ENCODE data around the gene ASTL. TPM values are rescaled to one million over a fixed set of nuclear protein-coding genes. Genes with fewer than 3 reads are reported as not detected.

Gene ASTL
- total RNA-seq, 1 experiment from 2014 or later, result 0.18 TPM

DNA sequence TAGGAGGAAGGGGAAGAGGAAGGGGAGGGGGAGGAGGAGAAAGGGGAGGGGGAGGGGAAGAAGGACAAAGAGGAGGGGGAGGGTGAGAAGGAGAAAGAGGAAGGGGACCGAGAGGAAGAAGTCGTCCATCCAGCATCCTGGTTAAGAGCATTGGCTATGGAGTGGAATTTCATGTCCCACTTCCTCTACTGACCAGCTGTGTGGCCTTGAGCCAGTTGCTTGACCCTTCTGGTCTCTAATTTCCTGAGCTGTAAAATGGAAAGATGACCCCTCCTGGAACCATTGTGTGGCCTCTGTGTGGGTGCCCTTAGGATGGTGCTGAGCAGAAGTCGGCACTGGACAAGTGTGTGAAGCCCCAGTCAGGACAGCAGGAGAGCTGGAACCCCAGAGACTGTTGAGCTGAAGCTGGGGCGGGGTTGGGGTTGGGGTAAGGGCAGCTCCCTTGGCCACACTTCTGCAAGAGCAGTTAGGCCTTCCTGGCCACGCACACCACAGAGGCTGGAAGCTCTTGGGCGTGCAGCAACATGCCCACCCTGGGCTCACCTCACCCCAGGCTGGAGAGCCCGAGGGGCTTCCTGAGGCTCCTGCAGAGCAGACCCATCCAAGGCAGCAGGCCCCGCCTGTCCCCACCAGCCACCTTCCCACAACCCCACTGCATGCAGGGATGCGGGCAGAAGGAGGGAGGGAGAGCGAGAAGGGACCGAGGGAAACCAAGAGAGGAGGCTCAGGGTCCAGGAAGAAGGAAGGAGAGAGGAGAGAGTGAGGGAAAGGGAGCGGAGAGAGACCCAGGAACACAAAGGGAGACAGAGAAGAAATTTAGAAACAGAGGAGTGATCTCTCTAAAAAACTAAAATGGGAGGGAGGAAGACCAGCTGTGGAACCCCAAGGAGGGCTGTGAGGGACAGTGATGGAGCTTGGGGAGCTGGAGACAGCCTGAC, 38.2 kb downstream of the ASTL start:
- in situ Hi-C loops (cut with HindIII; ENCODE audit: low pct_unique_long_range_greater_than_20kb, low sequenced_read_pairs), result no loop called here
- Histone ChIP-seq H3K4me1 (ENCODE audit: control insufficient read depth, insufficient read depth, low read length) (no peaks in the 10 kb centered on the region; the same call in 1 of the 2 replicates), H3K9me3 (ENCODE audit: control insufficient read depth, insufficient read depth, low read depth, low read length) (no peaks in the 10 kb centered on the region), H3K27ac (ENCODE audit: low read length) (no peak overlapping the region), H3K27me3 (ENCODE audit: control insufficient read depth, insufficient read depth, low read length) (no peaks in the 10 kb centered on the region), H3K36me3 (ENCODE audit: control insufficient read depth, insufficient read depth, low read length) (no peaks in the 10 kb centered on the region), H3K4me3 (ENCODE audit: low read depth in 2 of 2, low read length in 2 of 2) (no peak overlapping the region)
- ATAC-seq (no peak), DNase-seq (ENCODE audit: low read depth, low spot score) (no peak)
- intact Hi-C loops (cut with micrococcal nuclease; ENCODE audit: unreplicated experiment), result no loop called here
- TF ChIP-seq POLR2AphosphoS5 (IDR thresholded peaks at IDR 0.05; ENCODE audit: low read depth, low read length) (no peak), SIN3A (IDR thresholded peaks at IDR 0.05; ENCODE audit: borderline replicate concordance, insufficient read depth, low read depth, low read length) (no peak), TCF7L2 (IDR thresholded peaks at IDR 0.05; ENCODE audit: low read depth, low read length) (no peak)
- TF ChIP-seq, protein P1, sequence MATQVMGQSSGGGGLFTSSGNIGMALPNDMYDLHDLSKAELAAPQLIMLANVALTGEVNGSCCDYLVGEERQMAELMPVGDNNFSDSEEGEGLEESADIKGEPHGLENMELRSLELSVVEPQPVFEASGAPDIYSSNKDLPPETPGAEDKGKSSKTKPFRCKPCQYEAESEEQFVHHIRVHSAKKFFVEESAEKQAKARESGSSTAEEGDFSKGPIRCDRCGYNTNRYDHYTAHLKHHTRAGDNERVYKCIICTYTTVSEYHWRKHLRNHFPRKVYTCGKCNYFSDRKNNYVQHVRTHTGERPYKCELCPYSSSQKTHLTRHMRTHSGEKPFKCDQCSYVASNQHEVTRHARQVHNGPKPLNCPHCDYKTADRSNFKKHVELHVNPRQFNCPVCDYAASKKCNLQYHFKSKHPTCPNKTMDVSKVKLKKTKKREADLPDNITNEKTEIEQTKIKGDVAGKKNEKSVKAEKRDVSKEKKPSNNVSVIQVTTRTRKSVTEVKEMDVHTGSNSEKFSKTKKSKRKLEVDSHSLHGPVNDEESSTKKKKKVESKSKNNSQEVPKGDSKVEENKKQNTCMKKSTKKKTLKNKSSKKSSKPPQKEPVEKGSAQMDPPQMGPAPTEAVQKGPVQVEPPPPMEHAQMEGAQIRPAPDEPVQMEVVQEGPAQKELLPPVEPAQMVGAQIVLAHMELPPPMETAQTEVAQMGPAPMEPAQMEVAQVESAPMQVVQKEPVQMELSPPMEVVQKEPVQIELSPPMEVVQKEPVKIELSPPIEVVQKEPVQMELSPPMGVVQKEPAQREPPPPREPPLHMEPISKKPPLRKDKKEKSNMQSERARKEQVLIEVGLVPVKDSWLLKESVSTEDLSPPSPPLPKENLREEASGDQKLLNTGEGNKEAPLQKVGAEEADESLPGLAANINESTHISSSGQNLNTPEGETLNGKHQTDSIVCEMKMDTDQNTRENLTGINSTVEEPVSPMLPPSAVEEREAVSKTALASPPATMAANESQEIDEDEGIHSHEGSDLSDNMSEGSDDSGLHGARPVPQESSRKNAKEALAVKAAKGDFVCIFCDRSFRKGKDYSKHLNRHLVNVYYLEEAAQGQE (IDR thresholded peaks at IDR 0.05; ENCODE audit: insufficient read depth in 1 of 2, low read depth in 2 of 2, low read length in 1 of 2), result no peak
- TF ChIP-seq, protein P2, sequence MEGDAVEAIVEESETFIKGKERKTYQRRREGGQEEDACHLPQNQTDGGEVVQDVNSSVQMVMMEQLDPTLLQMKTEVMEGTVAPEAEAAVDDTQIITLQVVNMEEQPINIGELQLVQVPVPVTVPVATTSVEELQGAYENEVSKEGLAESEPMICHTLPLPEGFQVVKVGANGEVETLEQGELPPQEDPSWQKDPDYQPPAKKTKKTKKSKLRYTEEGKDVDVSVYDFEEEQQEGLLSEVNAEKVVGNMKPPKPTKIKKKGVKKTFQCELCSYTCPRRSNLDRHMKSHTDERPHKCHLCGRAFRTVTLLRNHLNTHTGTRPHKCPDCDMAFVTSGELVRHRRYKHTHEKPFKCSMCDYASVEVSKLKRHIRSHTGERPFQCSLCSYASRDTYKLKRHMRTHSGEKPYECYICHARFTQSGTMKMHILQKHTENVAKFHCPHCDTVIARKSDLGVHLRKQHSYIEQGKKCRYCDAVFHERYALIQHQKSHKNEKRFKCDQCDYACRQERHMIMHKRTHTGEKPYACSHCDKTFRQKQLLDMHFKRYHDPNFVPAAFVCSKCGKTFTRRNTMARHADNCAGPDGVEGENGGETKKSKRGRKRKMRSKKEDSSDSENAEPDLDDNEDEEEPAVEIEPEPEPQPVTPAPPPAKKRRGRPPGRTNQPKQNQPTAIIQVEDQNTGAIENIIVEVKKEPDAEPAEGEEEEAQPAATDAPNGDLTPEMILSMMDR (IDR thresholded peaks at IDR 0.05), result no peak
- CTCF ChIA-PET, result no interaction called here
- no TSS peak for BruUV-seq (replicated peaks)
- POLR2A ChIA-PET, result no interaction called here

DNA sequence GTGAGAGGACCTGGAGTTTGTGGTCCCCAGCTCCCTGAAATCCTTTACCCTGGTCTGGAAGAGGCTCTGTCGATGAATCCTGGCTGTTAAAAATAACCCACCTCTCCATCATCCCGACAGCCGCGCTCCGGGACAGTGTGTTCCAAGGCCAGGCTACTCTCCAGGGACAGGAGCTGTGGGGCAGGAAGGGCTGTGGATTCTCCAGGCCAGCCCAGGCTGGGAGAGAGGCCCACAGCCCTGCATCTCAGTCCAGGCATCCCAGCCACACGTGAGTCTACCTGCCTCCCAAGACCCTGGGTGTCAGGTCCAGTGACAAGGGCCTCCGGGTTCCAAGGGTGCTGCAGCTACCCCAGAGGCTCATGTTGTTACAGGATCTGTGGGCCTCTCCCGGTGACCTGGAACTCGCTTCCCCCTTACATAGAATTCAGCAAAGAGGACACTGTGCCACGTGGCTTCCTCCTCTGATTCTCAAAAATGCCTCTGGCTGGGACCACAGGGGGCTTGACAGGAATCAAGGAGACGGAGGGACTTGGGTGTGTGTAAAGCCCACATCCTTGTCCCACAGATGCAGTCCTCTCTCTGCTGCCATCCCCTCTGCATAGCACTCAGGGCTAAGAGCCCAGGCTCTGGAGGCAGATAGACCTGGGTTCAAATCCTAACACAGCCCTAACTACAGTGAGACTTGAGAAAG, 39.3 kb downstream of the ASTL start:
- TF ChIP-seq TCF7L2 (IDR thresholded peaks at IDR 0.05; ENCODE audit: low read depth, low read length) (no peak), SIN3A (IDR thresholded peaks at IDR 0.05; ENCODE audit: borderline replicate concordance, insufficient read depth, low read depth, low read length) (no peak), POLR2AphosphoS5 (IDR thresholded peaks at IDR 0.05; ENCODE audit: low read depth, low read length) (no peak)
- TF ChIP-seq, protein P1 (IDR thresholded peaks at IDR 0.05; ENCODE audit: insufficient read depth in 1 of 2, low read depth in 2 of 2, low read length in 1 of 2), result no peak
- TF ChIP-seq, protein P2 (IDR thresholded peaks at IDR 0.05), result no peak
- Histone ChIP-seq H3K4me3 (ENCODE audit: low read depth in 2 of 2, low read length in 2 of 2) (no peak overlapping the region), H3K27ac (ENCODE audit: low read length) (no peak overlapping the region), H3K4me1 (ENCODE audit: control insufficient read depth, insufficient read depth, low read length) (no peaks in the 10 kb centered on the region; the same call in 1 of the 2 replicates), H3K9me3 (ENCODE audit: control insufficient read depth, insufficient read depth, low read depth, low read length) (no peaks in the 10 kb centered on the region), H3K36me3 (ENCODE audit: control insufficient read depth, insufficient read depth, low read length) (no peaks in the 10 kb centered on the region), H3K27me3 (ENCODE audit: control insufficient read depth, insufficient read depth, low read length) (no peaks in the 10 kb centered on the region)
- in situ Hi-C loops (cut with HindIII; ENCODE audit: low pct_unique_long_range_greater_than_20kb, low sequenced_read_pairs) (no loop called here), intact Hi-C loops (cut with micrococcal nuclease; ENCODE audit: unreplicated experiment) (no loop called here)
- no TSS peak for BruUV-seq (replicated peaks)
- ChIA-PET CTCF (interaction anchor here (1.5 kb wide), 1 partner anchor 75 kb away, joined by 4 read pairs; no protein-coding TSS in a partner anchor), POLR2A (no interaction called here)
- DNase-seq (ENCODE audit: low read depth, low spot score) (no peak), ATAC-seq (no peak; the same call in 1 of the 2 replicates)

All from Panc1 (cell line).